Smooth muscle cell (in vitro differentiated cells): ENCODE results near the gene U2AF1L4. TPM values are rescaled to one million over a fixed set of nuclear protein-coding genes. Genes with fewer than 3 reads are reported as not detected.
"Not testable (repeated sequence)": the region's sequence is repeated elsewhere in the genome, so short reads cannot be mapped to it uniquely, and the experiment has no call there.

ENCODE experiments used
- DNase-seq: peaks from one replicate; lab custom pipeline; 2025; ENCODE audit not compliant: unreplicated experiment; lab: John Stamatoyannopoulos, UW
- H2AFZ ChIP-seq: fragments of 200-600 bp; sonication (generic); 2 replicates; pipeline ENCODE4 v1.6.0; 2016; ENCODE audit warnings: antibody characterized with exemption, low read depth, mild to moderate bottlenecking
- H3F3A ChIP-seq: fragments of 200-600 bp; sonication (generic); 2 replicates; pipeline ENCODE4 v1.6.0; 2017; ENCODE audit warnings: antibody characterized with exemption, low read depth
- H3K27ac ChIP-seq: fragments of 200-600 bp; sonication (generic); 2 replicates; pipeline ENCODE4 v1.5.1; 2016; ENCODE audit warnings: low read depth, mild to moderate bottlenecking
- H3K27me3 ChIP-seq: fragments of 200-600 bp; sonication (generic); 2 replicates; pipeline ENCODE4 v1.6.1; 2016; ENCODE audit warnings: low read depth, mild to moderate bottlenecking
- H3K36me3 ChIP-seq: fragments of 200-600 bp; sonication (generic); 2 replicates; pipeline ENCODE4 v1.5.1; 2016; ENCODE audit warnings: low read depth
- H3K4me1 ChIP-seq: fragments of 200-600 bp; sonication (generic); 2 replicates; pipeline ENCODE4 v1.5.1; 2016; ENCODE audit warnings: low read depth
- H3K4me2 ChIP-seq: fragments of 200-600 bp; sonication (generic); 2 replicates; pipeline ENCODE4 v1.6.0; 2016; ENCODE audit warnings: mild to moderate bottlenecking
- H3K4me3 ChIP-seq: fragments of 200-600 bp; sonication (generic); 2 replicates; pipeline ENCODE4 v1.5.1; 2016; ENCODE audit warnings: mild to moderate bottlenecking
- H3K79me2 ChIP-seq: fragments of 200-600 bp; sonication (generic); 2 replicates; pipeline ENCODE4 v1.6.0; 2016; ENCODE audit warnings: low read depth, mild to moderate bottlenecking
- H3K9ac ChIP-seq: fragments of 200-600 bp; sonication (generic); 2 replicates; pipeline ENCODE4 v1.6.0; 2016; ENCODE audit warnings: low read depth
- H3K9me3 ChIP-seq: fragments of 200-600 bp; sonication (generic); replicated peaks from 2 replicates; pipeline ENCODE4 v1.5.1; 2016; ENCODE audit warnings: low read depth
- H4K20me1 ChIP-seq: fragments of 200-600 bp; sonication (generic); 2 replicates; pipeline ENCODE4 v1.6.0; 2016; ENCODE audit warnings: low read depth
- WGBS: methylation state at CpG from one replicate; pipeline ENCODE4 v1.1.7; 2016; ENCODE audit warnings: low lambda C conversion rate; 5-methylcytosine and 5-hydroxymethylcytosine counted together
- polyA plus RNA-seq: library from polyadenylated mRNA; unstranded; fragments of >200 nt; fragmentation: Nextera tagmentation; extraction: Ambion mirVana; gene quantifications from 2 replicates; pipeline ENCODE4 v1.2.1, GENCODE V29; 2016
- total RNA-seq: library from RNA; depleted of rRNA; stranded (reverse); fragments of >200 nt; gene quantifications from 2 replicates; pipeline ENCODE4 v1.2.3, GENCODE V29; 2014
- TF ChIP-seq, protein P1 (sequence below): fragments of 200-600 bp; sonication (generic); IDR thresholded peaks from 2 replicates; pipeline ENCODE4 v1.5.1; 2017; ENCODE audit warnings: borderline replicate concordance, mild to moderate bottlenecking, antibody characterized with exemption; ENCODE audit not compliant: insufficient read depth, poor library complexity, severe bottlenecking

The U2AF1L4 gene
- total and polyA plus RNA-seq, 2 experiments from 2014 or later = 14.6 to 29.3 TPM

- Histone ChIP-seq H3K36me3 (no peaks in the 10 kb centered on the region), H3K4me2 (no peak overlapping the region), H3F3A (no peaks in the 10 kb centered on the region), H4K20me1 (no peaks in the 10 kb centered on the region), H3K27ac (no peak overlapping the region), H3K9me3 (no peaks in the 10 kb centered on the region), H3K79me2 (no peaks in the 10 kb centered on the region), H3K4me3 (no peak overlapping the region), H3K4me1 (peaks cover 6% of the 10 kb centered on the region), H2AFZ (no peak overlapping the region), H3K27me3 (no peaks in the 10 kb centered on the region), H3K9ac (no peak overlapping the region)
- 69% methylated on average over 9 of the region's 9 CpGs for WGBS
- TF ChIP-seq, protein P1, sequence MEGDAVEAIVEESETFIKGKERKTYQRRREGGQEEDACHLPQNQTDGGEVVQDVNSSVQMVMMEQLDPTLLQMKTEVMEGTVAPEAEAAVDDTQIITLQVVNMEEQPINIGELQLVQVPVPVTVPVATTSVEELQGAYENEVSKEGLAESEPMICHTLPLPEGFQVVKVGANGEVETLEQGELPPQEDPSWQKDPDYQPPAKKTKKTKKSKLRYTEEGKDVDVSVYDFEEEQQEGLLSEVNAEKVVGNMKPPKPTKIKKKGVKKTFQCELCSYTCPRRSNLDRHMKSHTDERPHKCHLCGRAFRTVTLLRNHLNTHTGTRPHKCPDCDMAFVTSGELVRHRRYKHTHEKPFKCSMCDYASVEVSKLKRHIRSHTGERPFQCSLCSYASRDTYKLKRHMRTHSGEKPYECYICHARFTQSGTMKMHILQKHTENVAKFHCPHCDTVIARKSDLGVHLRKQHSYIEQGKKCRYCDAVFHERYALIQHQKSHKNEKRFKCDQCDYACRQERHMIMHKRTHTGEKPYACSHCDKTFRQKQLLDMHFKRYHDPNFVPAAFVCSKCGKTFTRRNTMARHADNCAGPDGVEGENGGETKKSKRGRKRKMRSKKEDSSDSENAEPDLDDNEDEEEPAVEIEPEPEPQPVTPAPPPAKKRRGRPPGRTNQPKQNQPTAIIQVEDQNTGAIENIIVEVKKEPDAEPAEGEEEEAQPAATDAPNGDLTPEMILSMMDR = no peak
- no peak for DNase-seq
Observed at GRCh38 chr19:35773020-35773806, 28.0 kb upstream of the U2AF1L4 start.

GRCh38 chr19:35772362-35772761, 27.1 kb upstream of the U2AF1L4 start:
- DNase-seq, H3K9ac ChIP-seq, H3K36me3 ChIP-seq, H3K4me2 ChIP-seq, H3F3A ChIP-seq, H3K27ac ChIP-seq, H2AFZ ChIP-seq, H4K20me1 ChIP-seq, H3K4me3 ChIP-seq, H3K79me2 ChIP-seq, H3K27me3 ChIP-seq, H3K4me1 ChIP-seq, H3K9me3 ChIP-seq: not testable (repeated sequence)
- WGBS = 89% methylated on average over 5 of the region's 5 CpGs

DNA sequence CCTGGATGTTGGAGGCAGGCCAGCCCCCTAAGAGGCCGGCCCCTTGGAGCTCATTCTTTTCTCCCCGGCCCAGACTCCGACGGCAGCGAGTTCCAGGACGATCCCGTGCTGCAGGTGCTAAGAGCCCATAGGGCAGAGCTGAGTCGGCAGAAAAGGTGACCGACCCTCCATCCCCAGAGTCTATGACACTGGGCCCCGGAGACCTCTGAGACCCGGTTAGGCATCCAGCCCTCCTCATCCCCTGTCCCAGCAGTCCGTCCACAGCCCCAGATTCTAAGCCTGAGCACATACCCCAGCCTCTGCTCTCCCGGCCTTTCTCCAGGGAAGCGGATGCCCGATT, 22.8 kb upstream of the U2AF1L4 start:
- Histone ChIP-seq H3K27me3 (no peaks in the 10 kb centered on the region), H3K4me1 (no peaks in the 10 kb centered on the region), H3K27ac (no peak overlapping the region), H3K79me2 (no peaks in the 10 kb centered on the region), H3K36me3 (no peaks in the 10 kb centered on the region), H3F3A (no peaks in the 10 kb centered on the region), H3K4me2 (no peak overlapping the region), H3K4me3 (no peak overlapping the region), H4K20me1 (no peaks in the 10 kb centered on the region), H3K9me3 (no peaks in the 10 kb centered on the region), H3K9ac (no peak overlapping the region), H2AFZ (no peak overlapping the region)
- TF ChIP-seq, protein P1 = no peak
- no peak for DNase-seq
- 83% methylated on average over 14 of the region's 15 CpGs for WGBS

GRCh38 chr19:35767288-35768081, 22.3 kb upstream of the U2AF1L4 start:
- WGBS = 80% methylated on average over 26 of the region's 34 CpGs

More at GRCh38 chr19:35767288-35768081, 22.3 kb upstream of the U2AF1L4 start:
- no peaks in the 10 kb centered on the region for H3K36me3 ChIP-seq
- no peaks in the 10 kb centered on the region for H3K79me2 ChIP-seq
- H3K27me3 ChIP-seq = no peaks in the 10 kb centered on the region
- H3F3A ChIP-seq = no peaks in the 10 kb centered on the region
- no peak overlapping the region for H3K4me3 ChIP-seq
- H3K9ac ChIP-seq = no peak overlapping the region
- H3K27ac ChIP-seq = no peak overlapping the region
- TF ChIP-seq, protein P1 = no peak
- H2AFZ ChIP-seq = no peak overlapping the region
- no peaks in the 10 kb centered on the region for H3K4me1 ChIP-seq
- no peak for DNase-seq
- H3K9me3 ChIP-seq = no peaks in the 10 kb centered on the region
- no peak overlapping the region for H3K4me2 ChIP-seq
- H4K20me1 ChIP-seq = no peaks in the 10 kb centered on the region
